ENCODE data around the gene RGS2. TPM values are rescaled to one million over a fixed set of nuclear protein-coding genes. Genes with fewer than 3 reads are reported as not detected.
A peak's percentile ranks its signal among the peaks of the same experiment; 100 is the strongest.

The RGS2 gene
- total and polyA plus RNA-seq, 2 of the 4 experiments (the other 2 are of a cell fraction) = 13.5 to 19.7 TPM

GRCh38 chr1:192784397-192784796 is 24.4 kb upstream of the RGS2 start:
- Histone ChIP-seq H2BK5ac (ENCODE audit: low read depth, low read length, poor library complexity, severe bottlenecking) (no peak overlapping the region), H3K56ac (ENCODE audit: extremely low read depth, insufficient read depth, low read length) (no peak overlapping the region), H3K4me2 (ENCODE audit: low read depth, low read length) (no peak overlapping the region), H3K4me3 (ENCODE audit: insufficient read depth, low read depth, low read length) (no peak overlapping the region), H2AK5ac (ENCODE audit: low read depth, low read length) (no peak overlapping the region), H3K4ac (ENCODE audit: low read depth, low read length) (no peak overlapping the region), H2BK15ac (ENCODE audit: low read depth, low read length) (no peak overlapping the region), H4K20me1 (ENCODE audit: insufficient read depth, low read length) (no peaks in the 10 kb centered on the region), H2BK20ac (ENCODE audit: low read depth, low read length) (no peak overlapping the region), H3K14ac (replicated peaks; ENCODE audit: low read depth, low read length) (no peak overlapping the region), H4K8ac (ENCODE audit: low read depth in 2 of 2, low read length in 2 of 2) (no peak overlapping the region), H3K4me1 (ENCODE audit: control insufficient read depth, insufficient read depth, low read length) (no peaks in the 10 kb centered on the region), H2AK9ac (replicated peaks; ENCODE audit: low read depth, low read length, poor library complexity) (no peak overlapping the region), H3K27ac (ENCODE audit: insufficient read depth, low read length) (no peak overlapping the region), H2AFZ (replicated peaks; ENCODE audit: low read length, poor library complexity) (no peak overlapping the region), H3K23ac (ENCODE audit: low read depth, low read length) (no peak overlapping the region), H4K5ac (ENCODE audit: low read depth, low read length) (no peak overlapping the region), H3K18ac (ENCODE audit: low read depth, low read length) (no peak overlapping the region), H3K27me3 (ENCODE audit: control insufficient read depth, insufficient read depth, low read length) (no peaks in the 10 kb centered on the region), H3K36me3 (ENCODE audit: control insufficient read depth, insufficient read depth, low read length) (no peaks in the 10 kb centered on the region), H3K9ac (ENCODE audit: low read depth, low read length) (no peak overlapping the region), H2BK120ac (ENCODE audit: low read depth, low read length) (no peak overlapping the region), H4K91ac (ENCODE audit: insufficient read depth, low read depth, low read length) (no peak overlapping the region), H3K79me1 (ENCODE audit: low read depth in 1 of 2, low read length in 2 of 2) (no peaks in the 10 kb centered on the region), H3K9me3 (ENCODE audit: control insufficient read depth, insufficient read depth, low read length) (no peaks in the 10 kb centered on the region), H3K9me1 (ENCODE audit: insufficient read depth, low read length) (no peaks in the 10 kb centered on the region)
- in situ Hi-C loops (cut with MboI; ENCODE audit: low sequenced_read_pairs) = no loop called here
- no TSS peak for BruUV-seq (replicated peaks)
- ChIA-PET POLR2A (ENCODE audit: unreplicated experiment) (no interaction called here), CTCF (no interaction called here)
- no CpG with 5 or more reads among the region's 2 CpGs for WGBS, 2 experiments (ENCODE audit: extremely low coverage in 2 of 2, insufficient read length in 1 of 2)
- DNase-seq (no peak), ATAC-seq (ENCODE audit: low read depth) (no peak)
- intact Hi-C loops (cut with micrococcal nuclease) = no loop called here
- dilution Hi-C loops (cut with HindIII; ENCODE audit: low sequenced_read_pairs, unreplicated experiment) = no loop called here
- TF ChIP-seq RAD21 (IDR thresholded peaks at IDR 0.05; ENCODE audit: low read length) (no peak), MAFK (IDR thresholded peaks at IDR 0.05; ENCODE audit: low read depth, low read length) (peak; percentile 95), SMC3 (IDR thresholded peaks at IDR 0.05; ENCODE audit: low read depth, low read length) (no peak)
- TF ChIP-seq, protein P1, sequence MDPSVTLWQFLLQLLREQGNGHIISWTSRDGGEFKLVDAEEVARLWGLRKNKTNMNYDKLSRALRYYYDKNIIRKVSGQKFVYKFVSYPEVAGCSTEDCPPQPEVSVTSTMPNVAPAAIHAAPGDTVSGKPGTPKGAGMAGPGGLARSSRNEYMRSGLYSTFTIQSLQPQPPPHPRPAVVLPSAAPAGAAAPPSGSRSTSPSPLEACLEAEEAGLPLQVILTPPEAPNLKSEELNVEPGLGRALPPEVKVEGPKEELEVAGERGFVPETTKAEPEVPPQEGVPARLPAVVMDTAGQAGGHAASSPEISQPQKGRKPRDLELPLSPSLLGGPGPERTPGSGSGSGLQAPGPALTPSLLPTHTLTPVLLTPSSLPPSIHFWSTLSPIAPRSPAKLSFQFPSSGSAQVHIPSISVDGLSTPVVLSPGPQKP (IDR thresholded peaks at IDR 0.05; ENCODE audit: borderline replicate concordance, low read depth, low read length) = no peak
